Panc1 (cell line): ENCODE data around the gene F2. TPM values are rescaled to one million over a fixed set of nuclear protein-coding genes. Genes with fewer than 3 reads are reported as not detected.

Source experiments
- ATAC-seq: fragments of 200-7000 bp; cut with Tn5 transposase; 2 replicates; pipeline ENCODE4 v1.9.1; 2020; ENCODE audit warnings: mild to moderate bottlenecking, moderate library complexity
- BruUV-seq: library from RNA; stranded (reverse); fragments of 400-500 nt; replicated peaks from 2 replicates; lab custom pipeline; 2021; lab: Mats Ljungman, UMichigan
- CTCF ChIA-PET: fragments of 300-600 bp; sonication (Branson Sonifier 250); formaldehyde crosslinking; loops from one replicate; lab custom pipeline; 2022; ENCODE audit warnings: antibody characterized with exemption; lab: Charles Lee
- POLR2A ChIA-PET: fragments of 300-600 bp; sonication (Branson Sonifier 250); formaldehyde crosslinking; loops from one replicate; lab custom pipeline; 2022; ENCODE audit warnings: antibody characterized with exemption; lab: Charles Lee
- DNase-seq: peaks from one replicate; pipeline ENCODE4 v3.0.0-alpha.2; 2010; ENCODE audit warnings: low read depth, low spot score
- H3K27ac ChIP-seq: 2 replicates; pipeline ENCODE4 v1.5.1; 2011; ENCODE audit warnings: mild to moderate bottlenecking, low read length, inconsistent platforms
- H3K27me3 ChIP-seq: fragments of 200-500 bp; sonication (Bioruptor generic); 2 replicates; pipeline ENCODE4 v1.6.0; 2014; ENCODE audit warnings: low read length, inconsistent platforms; ENCODE audit not compliant: control insufficient read depth, insufficient read depth
- H3K36me3 ChIP-seq: fragments of 200-500 bp; sonication (Bioruptor generic); 2 replicates; pipeline ENCODE4 v1.5.1; 2014; ENCODE audit warnings: inconsistent platforms, mild to moderate bottlenecking, low read length, moderate library complexity; ENCODE audit not compliant: control insufficient read depth, insufficient read depth
- H3K4me1 ChIP-seq: 2 replicates; pipeline ENCODE4 v1.5.1; 2011; ENCODE audit warnings: inconsistent platforms, mild to moderate bottlenecking, low read length, moderate library complexity; ENCODE audit not compliant: control insufficient read depth, insufficient read depth
- H3K4me3 ChIP-seq, 2 experiments: 2 replicates each; pipeline ENCODE4 v1.5.1; 2011 to 2012; ENCODE audit warnings: low read depth in 2 of 2, low read length in 2 of 2, mild to moderate bottlenecking in 2 of 2, inconsistent platforms in 1 of 2, moderate library complexity in 1 of 2
- H3K9me3 ChIP-seq: fragments of 200-500 bp; sonication (Bioruptor generic); 2 replicates; pipeline ENCODE4 v1.5.1; 2014; ENCODE audit warnings: low read depth, mild to moderate bottlenecking, inconsistent platforms, low read length, moderate library complexity; ENCODE audit not compliant: control insufficient read depth, insufficient read depth
- POLR2AphosphoS5 ChIP-seq: IDR thresholded peaks from 2 replicates; pipeline ENCODE4 v1.6.1; 2012; ENCODE audit warnings: mild to moderate bottlenecking, low read depth, low read length, moderate library complexity
- SIN3A ChIP-seq: IDR thresholded peaks from 2 replicates; pipeline ENCODE4 v1.6.1; 2012; ENCODE audit warnings: low read depth, mild to moderate bottlenecking, low read length, moderate library complexity, borderline replicate concordance; ENCODE audit not compliant: insufficient read depth
- TCF7L2 ChIP-seq: IDR thresholded peaks from 2 replicates; pipeline ENCODE4 v1.6.1; 2011; ENCODE audit warnings: mild to moderate bottlenecking, low read depth, low read length, inconsistent platforms
- in situ Hi-C: cut with HindIII; loops from 2 replicates; pipeline ENCODE4 v1.10.0; 2016; ENCODE audit warnings: low sequenced_read_pairs, low pct_unique_long_range_greater_than_20kb
- intact Hi-C: fragments of 100-400 bp; cut with micrococcal nuclease; formaldehyde crosslinking; loops from one replicate; pipeline ENCODE4 v1.10.0; 2022; ENCODE audit not compliant: unreplicated experiment
- total RNA-seq: library from RNA; stranded (reverse); gene quantifications from one replicate; pipeline ENCODE4 v1.2.1, GENCODE V29; 2021; ENCODE audit not compliant: unreplicated experiment
- TF ChIP-seq, protein P1 (sequence below): fragments of 450-650 bp; IDR thresholded peaks from 2 replicates; pipeline ENCODE4 v1.5.1; 2017; ENCODE audit warnings: mild to moderate bottlenecking
- TF ChIP-seq, protein P2 (sequence below), 2 experiments: IDR thresholded peaks; 2 replicates each; pipeline ENCODE4 v1.6.1; 2011 to 2012; ENCODE audit warnings: low read depth in 2 of 2, control low read depth in 1 of 2, low read length in 1 of 2, mild to moderate bottlenecking in 1 of 2, moderate library complexity in 1 of 2; ENCODE audit not compliant: insufficient read depth in 1 of 2

F2 gene
- total RNA-seq, 1 experiment from 2014 or later, result 0.64 TPM

DNA sequence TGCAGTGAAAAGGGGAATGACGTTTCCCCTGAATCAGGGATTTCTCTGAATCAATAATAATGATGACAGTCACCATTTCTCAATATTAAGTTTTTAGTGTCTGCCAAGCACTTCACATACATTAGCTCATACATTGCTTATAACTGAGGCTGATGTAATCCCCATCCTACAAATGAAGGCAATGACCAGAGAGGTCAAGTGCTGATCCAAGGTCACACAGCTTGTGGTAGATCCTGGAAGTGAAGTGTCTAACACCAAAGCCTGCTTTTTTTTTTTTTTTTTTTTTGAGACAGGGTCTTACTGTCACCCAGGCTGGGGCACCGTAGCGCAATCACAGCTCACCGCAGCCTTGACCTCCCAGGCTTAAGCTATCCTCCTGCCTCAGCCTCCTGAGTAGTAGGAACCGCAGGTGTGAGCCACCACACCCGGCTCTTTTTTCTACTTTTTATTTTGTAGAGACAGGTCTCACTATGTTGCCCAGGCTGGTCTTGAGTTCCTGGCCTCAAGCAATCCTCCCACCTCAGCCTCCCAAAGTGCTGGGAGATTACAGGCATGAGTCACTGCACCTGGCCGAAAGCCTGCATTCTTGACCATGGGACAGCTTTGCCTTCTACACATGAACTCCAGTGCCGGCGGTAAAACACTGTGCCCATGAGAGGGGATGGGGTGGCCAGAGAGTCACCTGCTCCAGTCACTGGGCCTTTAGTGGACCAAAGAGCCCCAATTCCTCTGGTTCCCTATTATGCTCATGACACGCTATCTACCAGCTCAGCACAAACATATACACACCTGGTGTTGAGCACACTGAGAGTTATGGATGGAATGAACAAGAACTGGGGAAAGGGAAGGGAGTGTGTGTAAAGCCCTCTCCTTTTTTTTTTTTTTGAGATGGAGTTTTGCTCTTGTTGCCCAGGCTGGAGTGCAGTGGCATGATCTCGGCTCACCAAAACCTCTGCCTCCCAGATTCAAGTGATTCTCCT lies 36.0 kb upstream of the F2 start:
- no peak for DNase-seq
- no peak overlapping the region for H3K4me3 ChIP-seq
- H3K4me1 ChIP-seq, result peaks cover 9% of the 10 kb centered on the region; the same call in 1 of the 2 replicates
- no peak overlapping the region for H3K27ac ChIP-seq
- intact Hi-C loops, result no loop called here
- TF ChIP-seq, protein P1, sequence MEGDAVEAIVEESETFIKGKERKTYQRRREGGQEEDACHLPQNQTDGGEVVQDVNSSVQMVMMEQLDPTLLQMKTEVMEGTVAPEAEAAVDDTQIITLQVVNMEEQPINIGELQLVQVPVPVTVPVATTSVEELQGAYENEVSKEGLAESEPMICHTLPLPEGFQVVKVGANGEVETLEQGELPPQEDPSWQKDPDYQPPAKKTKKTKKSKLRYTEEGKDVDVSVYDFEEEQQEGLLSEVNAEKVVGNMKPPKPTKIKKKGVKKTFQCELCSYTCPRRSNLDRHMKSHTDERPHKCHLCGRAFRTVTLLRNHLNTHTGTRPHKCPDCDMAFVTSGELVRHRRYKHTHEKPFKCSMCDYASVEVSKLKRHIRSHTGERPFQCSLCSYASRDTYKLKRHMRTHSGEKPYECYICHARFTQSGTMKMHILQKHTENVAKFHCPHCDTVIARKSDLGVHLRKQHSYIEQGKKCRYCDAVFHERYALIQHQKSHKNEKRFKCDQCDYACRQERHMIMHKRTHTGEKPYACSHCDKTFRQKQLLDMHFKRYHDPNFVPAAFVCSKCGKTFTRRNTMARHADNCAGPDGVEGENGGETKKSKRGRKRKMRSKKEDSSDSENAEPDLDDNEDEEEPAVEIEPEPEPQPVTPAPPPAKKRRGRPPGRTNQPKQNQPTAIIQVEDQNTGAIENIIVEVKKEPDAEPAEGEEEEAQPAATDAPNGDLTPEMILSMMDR, result no peak
- TF ChIP-seq, protein P2, sequence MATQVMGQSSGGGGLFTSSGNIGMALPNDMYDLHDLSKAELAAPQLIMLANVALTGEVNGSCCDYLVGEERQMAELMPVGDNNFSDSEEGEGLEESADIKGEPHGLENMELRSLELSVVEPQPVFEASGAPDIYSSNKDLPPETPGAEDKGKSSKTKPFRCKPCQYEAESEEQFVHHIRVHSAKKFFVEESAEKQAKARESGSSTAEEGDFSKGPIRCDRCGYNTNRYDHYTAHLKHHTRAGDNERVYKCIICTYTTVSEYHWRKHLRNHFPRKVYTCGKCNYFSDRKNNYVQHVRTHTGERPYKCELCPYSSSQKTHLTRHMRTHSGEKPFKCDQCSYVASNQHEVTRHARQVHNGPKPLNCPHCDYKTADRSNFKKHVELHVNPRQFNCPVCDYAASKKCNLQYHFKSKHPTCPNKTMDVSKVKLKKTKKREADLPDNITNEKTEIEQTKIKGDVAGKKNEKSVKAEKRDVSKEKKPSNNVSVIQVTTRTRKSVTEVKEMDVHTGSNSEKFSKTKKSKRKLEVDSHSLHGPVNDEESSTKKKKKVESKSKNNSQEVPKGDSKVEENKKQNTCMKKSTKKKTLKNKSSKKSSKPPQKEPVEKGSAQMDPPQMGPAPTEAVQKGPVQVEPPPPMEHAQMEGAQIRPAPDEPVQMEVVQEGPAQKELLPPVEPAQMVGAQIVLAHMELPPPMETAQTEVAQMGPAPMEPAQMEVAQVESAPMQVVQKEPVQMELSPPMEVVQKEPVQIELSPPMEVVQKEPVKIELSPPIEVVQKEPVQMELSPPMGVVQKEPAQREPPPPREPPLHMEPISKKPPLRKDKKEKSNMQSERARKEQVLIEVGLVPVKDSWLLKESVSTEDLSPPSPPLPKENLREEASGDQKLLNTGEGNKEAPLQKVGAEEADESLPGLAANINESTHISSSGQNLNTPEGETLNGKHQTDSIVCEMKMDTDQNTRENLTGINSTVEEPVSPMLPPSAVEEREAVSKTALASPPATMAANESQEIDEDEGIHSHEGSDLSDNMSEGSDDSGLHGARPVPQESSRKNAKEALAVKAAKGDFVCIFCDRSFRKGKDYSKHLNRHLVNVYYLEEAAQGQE (IDR thresholded peaks at IDR 0.05; ENCODE audit: insufficient read depth in 1 of 2, low read depth in 2 of 2, low read length in 1 of 2), result no peak
- no peak for TF ChIP-seq TCF7L2
- no peak for TF ChIP-seq POLR2AphosphoS5
- TF ChIP-seq SIN3A, result no peak
- H3K27me3 ChIP-seq, result no peaks in the 10 kb centered on the region
- peak; percentile 37; the same call in 1 of the 2 replicates for ATAC-seq
- no TSS peak for BruUV-seq
- in situ Hi-C loops, result no loop called here
- H3K36me3 ChIP-seq, result no peaks in the 10 kb centered on the region; the same call in 1 of the 2 replicates
- H3K9me3 ChIP-seq, result no peaks in the 10 kb centered on the region
- CTCF ChIA-PET, result interaction anchor here (0.6 kb wide), 1 partner anchor 293 kb away, joined by 5 read pairs; no protein-coding TSS in a partner anchor
- POLR2A ChIA-PET, result interaction anchor here (0.7 kb wide), 1 partner anchor 294 kb away, joined by 5 read pairs; no protein-coding TSS in a partner anchor

DNA sequence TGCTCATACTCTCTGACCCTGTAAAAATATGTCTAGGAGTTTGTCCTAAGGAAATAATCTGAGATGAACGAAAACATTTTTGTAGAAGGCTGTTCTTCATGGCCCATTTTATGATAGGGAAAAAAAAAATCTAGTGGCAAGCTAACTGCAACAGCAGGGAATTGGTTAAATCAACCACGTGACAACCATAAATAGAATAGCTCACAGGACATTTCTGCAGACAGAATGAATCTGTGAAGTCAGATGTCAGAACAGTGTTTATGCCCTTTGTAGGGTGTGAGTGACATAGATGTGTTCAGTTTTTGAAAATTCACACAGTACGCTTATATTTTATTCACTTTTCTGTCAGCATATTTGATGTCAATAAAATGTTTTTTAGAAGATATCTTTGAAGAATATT lies 34.6 kb upstream of the F2 start:
- ATAC-seq, result no peak
- in situ Hi-C loops, result no loop called here

More for the DNA sequence above, 34.6 kb upstream of the F2 start:
- no peaks in the 10 kb centered on the region; the same call in 1 of the 2 replicates for H3K36me3 ChIP-seq
- no peaks in the 10 kb centered on the region for H3K27me3 ChIP-seq
- POLR2A ChIA-PET, result interaction anchor here (0.5 to 0.7 kb wide), 3 partner anchors 16 to 160 kb away, joined by 3 to 9 read pairs (median 3); partner anchors contain the start of genes ARHGAP1 and ZNF408
- H3K4me3 ChIP-seq, result no peak overlapping the region
- TF ChIP-seq, protein P1, result no peak
- TF ChIP-seq TCF7L2 (no peak), POLR2AphosphoS5 (no peak), SIN3A (no peak)
- TF ChIP-seq, protein P2 (IDR thresholded peaks at IDR 0.05; ENCODE audit: insufficient read depth in 1 of 2, low read depth in 2 of 2, low read length in 1 of 2), result no peak
- CTCF ChIA-PET, result interaction anchor here (0.6 kb wide), 1 partner anchor 37 kb away, joined by 4 read pairs; no protein-coding TSS in a partner anchor
- peaks cover 9% of the 10 kb centered on the region; the same call in 1 of the 2 replicates for H3K4me1 ChIP-seq
- no peaks in the 10 kb centered on the region for H3K9me3 ChIP-seq
- no peak for DNase-seq
- BruUV-seq, result no TSS peak
- H3K27ac ChIP-seq, result no peak overlapping the region
- intact Hi-C loops, result no loop called here
